DND-41 (cell line): ENCODE measurements around the gene WDR18.

ENCODE experiments used
- ATAC-seq: fragments of 200-7000 bp; cut with Tn5 transposase; 3 replicates; pipeline ENCODE4 v1.9.1; 2021; ENCODE audit warnings: low read depth; ENCODE audit not compliant: insufficient read depth
- DNase-seq: peaks from one replicate; pipeline ENCODE4 v3.0.0-alpha.2; 2020
- H2AFZ ChIP-seq: 2 replicates; pipeline ENCODE4 v1.6.0; 2012; ENCODE audit warnings: low read depth, low read length
- H3K27ac ChIP-seq: 2 replicates; pipeline ENCODE4 v1.5.1; 2012; ENCODE audit warnings: low read length, inconsistent platforms
- H3K27me3 ChIP-seq: fragments of 200-600 bp; sonication (generic); 2 replicates; pipeline ENCODE4 v1.6.0; 2012; ENCODE audit warnings: low read length, mild to moderate bottlenecking, inconsistent platforms; ENCODE audit not compliant: insufficient read depth, poor library complexity
- H3K36me3 ChIP-seq: 2 replicates; pipeline ENCODE4 v1.5.1; 2012; ENCODE audit warnings: low read length, inconsistent platforms; ENCODE audit not compliant: insufficient read depth
- H3K4me1 ChIP-seq: 2 replicates; pipeline ENCODE4 v1.5.1; 2012; ENCODE audit warnings: mild to moderate bottlenecking, low read length; ENCODE audit not compliant: insufficient read depth
- H3K4me2 ChIP-seq: 2 replicates; pipeline ENCODE4 v1.6.0; 2012; ENCODE audit warnings: mild to moderate bottlenecking, moderate library complexity, low read length, inconsistent platforms; ENCODE audit not compliant: insufficient read depth
- H3K4me3 ChIP-seq, 2 experiments: fragments of 200-600 bp in 1 of 2; shearing (Covaris generic) in 1 of 2; 2 replicates each; pipeline ENCODE4 v1.5.1; 2012 to 2016; ENCODE audit warnings: inconsistent platforms in 2 of 2, low read length in 2 of 2, mild to moderate bottlenecking in 2 of 2, low read depth in 1 of 2, moderate library complexity in 1 of 2
- H3K79me2 ChIP-seq: 2 replicates; pipeline ENCODE4 v1.6.0; 2012; ENCODE audit warnings: low read length, inconsistent platforms; ENCODE audit not compliant: insufficient read depth
- H3K9ac ChIP-seq: 2 replicates; pipeline ENCODE4 v1.6.0; 2012; ENCODE audit warnings: low read depth, mild to moderate bottlenecking, inconsistent platforms, low read length, moderate library complexity
- H3K9me3 ChIP-seq: 2 replicates; pipeline ENCODE4 v1.5.1; 2012; ENCODE audit warnings: low read length, moderate library complexity, mild to moderate bottlenecking, inconsistent platforms; ENCODE audit not compliant: insufficient read depth, severe bottlenecking
- H4K20me1 ChIP-seq: 2 replicates; pipeline ENCODE4 v1.6.0; 2012; ENCODE audit warnings: low read length; ENCODE audit not compliant: insufficient read depth
- CTCF ChIP-seq: IDR thresholded peaks from 2 replicates; pipeline ENCODE4 v1.5.1; 2012; ENCODE audit warnings: borderline replicate concordance, low read length, moderate library complexity, mild to moderate bottlenecking; ENCODE audit not compliant: poor library complexity, severe bottlenecking; ENCODE audit errors: extremely low read depth
- EZH2 ChIP-seq: IDR thresholded peaks from 3 replicates; pipeline ENCODE4 v1.6.1; 2012; ENCODE audit warnings: borderline replicate concordance, low read depth, mild to moderate bottlenecking, moderate library complexity, low read length, inconsistent platforms; ENCODE audit not compliant: severe bottlenecking

Gene WDR18

DNA sequence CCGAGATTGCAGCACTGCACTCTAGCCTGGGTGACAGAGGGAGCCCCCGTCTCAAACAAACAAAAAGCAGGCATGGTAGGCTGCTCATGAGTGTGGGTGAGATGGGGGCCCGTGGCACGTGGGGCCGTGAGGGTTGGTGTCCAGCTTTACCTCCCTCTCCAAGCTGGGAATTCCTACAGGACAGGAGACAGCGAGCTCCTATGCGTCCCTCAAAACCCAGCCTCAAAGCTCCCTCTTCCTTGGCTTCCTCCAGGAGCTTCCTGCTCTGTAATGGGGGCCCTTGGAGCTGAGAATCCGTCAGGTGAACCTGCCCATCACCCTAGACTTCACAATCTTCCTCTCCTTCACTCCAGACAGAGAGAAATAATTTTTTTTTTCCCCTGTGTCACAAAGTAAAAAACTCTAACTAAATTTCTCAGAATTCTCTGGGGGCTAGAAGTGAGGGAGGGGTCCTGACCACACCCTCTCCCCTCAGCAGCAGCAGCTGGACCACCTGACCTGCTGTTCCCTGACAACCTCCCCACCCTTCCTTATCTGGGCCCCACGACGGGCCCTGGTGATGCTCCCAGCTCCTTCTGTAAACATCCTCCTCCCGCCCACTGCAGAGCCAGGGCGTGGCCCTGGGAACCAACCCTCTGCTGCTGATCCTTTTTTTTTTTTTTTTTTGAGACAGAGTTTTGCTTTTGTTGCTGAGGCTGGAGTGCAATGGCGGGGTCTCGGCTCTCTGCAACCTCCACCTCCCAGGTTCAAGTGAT is 22.1 kb upstream of the WDR18 start:
- ATAC-seq = no peak
- Histone ChIP-seq H3K9me3 (no peaks in the 10 kb centered on the region), H3K4me3 (no peak overlapping the region), H3K27me3 (no peaks in the 10 kb centered on the region), H3K27ac (no peak overlapping the region), H3K36me3 (peaks cover 52% of the 10 kb centered on the region), H3K4me2 (no peak overlapping the region), H4K20me1 (peaks cover 13% of the 10 kb centered on the region), H2AFZ (no peak overlapping the region), H3K9ac (no peak overlapping the region), H3K79me2 (no peaks in the 10 kb centered on the region; the same call in 1 of the 2 replicates), H3K4me1 (no peaks in the 10 kb centered on the region)
- DNase-seq = peak; percentile 14
- TF ChIP-seq CTCF (no peak), EZH2 (no peak)

- no peak for ATAC-seq
- H3K27ac ChIP-seq = no peak overlapping the region
- DNase-seq = no peak
- no peaks in the 10 kb centered on the region for H3K4me1 ChIP-seq
- H4K20me1 ChIP-seq = 0 out of 2 replicates have a peak, but pooled peaks cover 8% of the 10 kb centered on the region
- no peaks in the 10 kb centered on the region; the same call in 1 of the 2 replicates for H3K79me2 ChIP-seq
- H3K27me3 ChIP-seq = no peaks in the 10 kb centered on the region
- TF ChIP-seq CTCF = no peak
- no peak for TF ChIP-seq EZH2
- no peak overlapping the region for H3K4me2 ChIP-seq
- no peak overlapping the region for H2AFZ ChIP-seq
- H3K9ac ChIP-seq = no peak overlapping the region
- H3K9me3 ChIP-seq = no peaks in the 10 kb centered on the region
- no peak overlapping the region for H3K4me3 ChIP-seq
- peaks cover 58% of the 10 kb centered on the region for H3K36me3 ChIP-seq
Measured at GRCh38 chr19:962683-963400, 21.3 kb upstream of the WDR18 start.

- Histone ChIP-seq H3K27ac (no peak overlapping the region), H3K4me1 (no peaks in the 10 kb centered on the region), H3K4me2 (no peak overlapping the region), H4K20me1 (0 out of 2 replicates have a peak, but pooled peaks cover 8% of the 10 kb centered on the region), H3K9me3 (no peaks in the 10 kb centered on the region), H3K79me2 (no peaks in the 10 kb centered on the region; the same call in 1 of the 2 replicates), H3K4me3 (no peak overlapping the region), H3K36me3 (peaks cover 62% of the 10 kb centered on the region), H3K27me3 (no peaks in the 10 kb centered on the region), H3K9ac (no peak overlapping the region), H2AFZ (no peak overlapping the region)
- DNase-seq (no peak), ATAC-seq (peak; percentile 35; the same call in 2 of the 3 replicates)
- TF ChIP-seq EZH2 = no peak
- no peak for TF ChIP-seq CTCF
Measured at GRCh38 chr19:963486-963951, 20.6 kb upstream of the WDR18 start.
